Chondrocyte (in vitro differentiated cells): Measurements from ENCODE around the gene ZNF358. TPM values are rescaled to one million over a fixed set of nuclear protein-coding genes. Genes with fewer than 3 reads are reported as not detected.

ENCODE experiments used
- DNase-seq: peaks from one replicate; pipeline ENCODE4 v3.0.0; 2021; ENCODE audit warnings: mixed read lengths, low spot score
- H3K27ac Mint-ChIP-seq: one replicate; pipeline ENCODE4 v1.8.0; 2021; ENCODE audit warnings: mild to moderate bottlenecking, moderate library complexity, mixed read lengths; ENCODE audit not compliant: unreplicated experiment
- H3K27me3 Mint-ChIP-seq: 2 replicates; pipeline ENCODE4 v1.8.0; 2021; ENCODE audit warnings: low read depth, mixed read lengths
- H3K36me3 Mint-ChIP-seq: 2 replicates; pipeline ENCODE4 v1.8.0; 2021; ENCODE audit warnings: low read depth, mixed read lengths
- H3K4me1 Mint-ChIP-seq: 2 replicates; pipeline ENCODE4 v1.8.0; 2021; ENCODE audit warnings: low read depth, mild to moderate bottlenecking, mixed read lengths
- H3K4me3 Mint-ChIP-seq: one replicate; pipeline ENCODE4 v1.8.0; 2021; ENCODE audit warnings: mild to moderate bottlenecking, moderate library complexity, mixed read lengths; ENCODE audit not compliant: unreplicated experiment
- H3K9me3 Mint-ChIP-seq: 2 replicates; pipeline ENCODE4 v1.8.0; 2021; ENCODE audit warnings: low read depth, mixed read lengths
- total RNA-seq: library from RNA; stranded (reverse); gene quantifications from 3 replicates; pipeline ENCODE4 v1.2.1, GENCODE V29; 2021
- TF ChIP-seq, protein P1 (sequence below): fragments of 200-600 bp; sonication (generic); IDR thresholded peaks from 2 replicates; pipeline ENCODE4 v1.5.0; 2021; ENCODE audit warnings: antibody characterized with exemption, mild to moderate bottlenecking, moderate library complexity

Gene ZNF358
- total RNA-seq, 1 donor from 2014 or later: 78.9 TPM

DNA sequence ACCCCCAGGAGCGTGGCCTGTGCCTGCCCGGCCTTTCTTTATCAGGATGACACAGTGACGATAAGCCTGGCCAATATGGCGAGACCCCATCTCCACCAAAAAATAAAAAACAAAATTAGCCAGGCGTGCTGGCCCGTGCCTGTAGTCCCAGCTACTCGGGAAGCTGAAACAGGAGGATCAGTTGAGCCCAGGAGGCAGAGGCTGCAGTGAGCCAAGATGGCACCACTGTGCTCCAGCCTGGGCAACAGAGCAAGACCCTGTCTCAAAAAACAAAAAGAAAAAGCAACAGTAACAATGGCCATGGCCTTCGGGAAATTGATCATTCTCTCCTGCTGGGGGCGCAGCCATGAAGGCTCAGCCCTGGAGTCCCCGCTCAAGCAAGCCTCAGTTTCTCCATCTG lies 38.1 kb upstream of the ZNF358 start:
- Mint-ChIP-seq H3K36me3 (no peaks in the 10 kb centered on the region), H3K4me3 (no peak overlapping the region), H3K9me3 (no peaks in the 10 kb centered on the region), H3K4me1 (peaks cover 13% of the 10 kb centered on the region), H3K27me3 (no peaks in the 10 kb centered on the region), H3K27ac (no peak overlapping the region)
- DNase-seq: no peak
- TF ChIP-seq, protein P1, sequence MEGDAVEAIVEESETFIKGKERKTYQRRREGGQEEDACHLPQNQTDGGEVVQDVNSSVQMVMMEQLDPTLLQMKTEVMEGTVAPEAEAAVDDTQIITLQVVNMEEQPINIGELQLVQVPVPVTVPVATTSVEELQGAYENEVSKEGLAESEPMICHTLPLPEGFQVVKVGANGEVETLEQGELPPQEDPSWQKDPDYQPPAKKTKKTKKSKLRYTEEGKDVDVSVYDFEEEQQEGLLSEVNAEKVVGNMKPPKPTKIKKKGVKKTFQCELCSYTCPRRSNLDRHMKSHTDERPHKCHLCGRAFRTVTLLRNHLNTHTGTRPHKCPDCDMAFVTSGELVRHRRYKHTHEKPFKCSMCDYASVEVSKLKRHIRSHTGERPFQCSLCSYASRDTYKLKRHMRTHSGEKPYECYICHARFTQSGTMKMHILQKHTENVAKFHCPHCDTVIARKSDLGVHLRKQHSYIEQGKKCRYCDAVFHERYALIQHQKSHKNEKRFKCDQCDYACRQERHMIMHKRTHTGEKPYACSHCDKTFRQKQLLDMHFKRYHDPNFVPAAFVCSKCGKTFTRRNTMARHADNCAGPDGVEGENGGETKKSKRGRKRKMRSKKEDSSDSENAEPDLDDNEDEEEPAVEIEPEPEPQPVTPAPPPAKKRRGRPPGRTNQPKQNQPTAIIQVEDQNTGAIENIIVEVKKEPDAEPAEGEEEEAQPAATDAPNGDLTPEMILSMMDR: no peak

DNA sequence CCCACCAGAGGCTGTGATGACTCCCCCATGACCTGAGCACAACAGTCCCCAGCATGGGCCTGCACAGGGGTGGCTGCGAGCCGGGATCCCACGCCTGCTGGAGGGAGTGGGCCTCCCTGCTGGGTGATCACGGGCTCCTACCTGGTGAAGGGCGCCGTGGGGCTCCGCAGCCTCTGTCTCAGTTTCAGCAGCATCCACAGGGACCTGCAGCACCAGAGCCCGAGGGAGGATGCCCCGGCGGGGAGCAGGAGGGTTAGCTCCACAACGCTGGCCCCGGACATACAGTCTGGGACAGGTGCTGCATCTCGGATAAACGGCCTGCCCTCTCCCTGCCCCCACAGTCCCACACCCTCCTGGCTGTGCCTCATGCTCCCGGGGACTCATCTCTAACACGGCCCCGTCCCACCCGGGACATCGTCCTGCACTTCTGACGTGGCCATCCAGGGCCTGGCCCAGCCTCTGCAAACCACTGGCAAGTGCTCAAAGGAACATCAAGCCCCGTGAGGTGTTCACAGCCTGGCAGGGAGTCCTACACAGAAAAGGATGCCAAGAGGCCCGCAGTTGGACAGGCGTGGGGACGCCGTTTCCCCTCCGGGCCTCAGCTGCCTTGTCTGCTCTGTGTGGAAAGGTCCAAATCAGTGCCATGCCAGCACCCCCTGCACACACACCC lies 37.6 kb upstream of the ZNF358 start:
- no peak for DNase-seq
- H3K9me3 Mint-ChIP-seq: no peaks in the 10 kb centered on the region
- no peaks in the 10 kb centered on the region for H3K27me3 Mint-ChIP-seq
- TF ChIP-seq, protein P1: no peak
- H3K4me3 Mint-ChIP-seq: no peak overlapping the region
- H3K4me1 Mint-ChIP-seq: peaks cover 18% of the 10 kb centered on the region
- no peak overlapping the region for H3K27ac Mint-ChIP-seq
- H3K36me3 Mint-ChIP-seq: no peaks in the 10 kb centered on the region

DNA sequence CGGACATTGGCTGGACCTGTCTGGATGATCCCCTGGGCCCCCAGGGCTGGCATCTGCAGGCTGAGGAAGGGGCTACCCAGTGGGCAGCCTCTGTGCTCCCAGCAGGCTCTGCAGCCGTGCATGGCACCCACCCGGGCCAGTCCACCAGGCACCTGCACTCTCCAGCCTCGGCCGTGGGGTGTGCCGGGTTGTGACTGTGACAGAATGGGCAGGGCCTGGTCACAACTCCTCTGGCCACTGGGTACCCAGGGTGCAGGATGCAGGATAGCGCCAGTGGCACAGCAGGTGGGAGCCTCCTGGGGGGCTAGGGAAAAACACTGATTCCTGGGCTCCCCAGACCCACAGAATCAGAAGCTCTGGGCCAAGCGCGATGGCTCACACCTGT lies 37.1 kb upstream of the ZNF358 start:
- Mint-ChIP-seq H3K4me3 (no peak overlapping the region), H3K27me3 (no peaks in the 10 kb centered on the region), H3K9me3 (no peaks in the 10 kb centered on the region), H3K36me3 (no peaks in the 10 kb centered on the region), H3K27ac (no peak overlapping the region), H3K4me1 (peaks cover 19% of the 10 kb centered on the region)
- TF ChIP-seq, protein P1: no peak
- DNase-seq: no peak

DNA sequence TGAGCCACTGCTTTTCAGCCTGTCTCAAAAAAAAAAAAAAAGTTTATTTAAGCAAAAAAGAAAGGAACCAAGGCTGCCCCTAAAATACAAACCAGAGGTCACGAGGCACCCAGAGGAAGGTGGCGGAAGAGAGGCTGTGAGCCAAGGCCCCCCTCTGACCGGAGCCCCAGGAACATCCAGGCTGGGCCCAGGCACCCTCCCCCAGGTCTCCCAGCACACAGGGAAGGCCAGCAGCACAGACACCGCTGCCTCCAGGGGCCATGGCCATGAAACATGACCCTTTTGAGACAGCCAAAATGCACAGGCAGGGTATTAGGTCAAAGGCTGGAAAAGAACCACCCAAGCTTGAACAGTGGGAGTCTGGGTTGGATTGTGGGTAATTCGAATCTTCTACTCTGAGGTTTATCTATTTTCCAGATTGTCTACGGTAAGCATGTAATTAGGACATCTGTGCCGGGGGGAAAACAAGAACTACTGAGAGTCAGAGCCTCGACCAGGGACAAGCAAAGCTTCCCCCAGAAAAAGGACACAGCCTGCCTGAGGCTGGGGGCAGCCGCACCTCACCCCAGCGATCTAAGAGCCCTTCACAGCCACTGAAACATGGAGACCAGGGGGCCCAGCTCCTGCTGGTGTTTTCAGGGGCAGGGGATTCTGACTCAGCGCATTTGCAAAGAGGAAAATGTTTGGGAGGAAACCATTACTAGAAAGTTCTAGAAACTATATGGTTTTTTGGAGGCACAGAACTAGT lies 35.5 kb upstream of the ZNF358 start:
- H3K4me1 Mint-ChIP-seq: peaks cover 19% of the 10 kb centered on the region
- TF ChIP-seq, protein P1: no peak
- no peak for DNase-seq
- no peaks in the 10 kb centered on the region for H3K36me3 Mint-ChIP-seq
- H3K27ac Mint-ChIP-seq: no peak overlapping the region
- H3K9me3 Mint-ChIP-seq: no peaks in the 10 kb centered on the region
- no peak overlapping the region for H3K4me3 Mint-ChIP-seq
- no peaks in the 10 kb centered on the region for H3K27me3 Mint-ChIP-seq

DNA sequence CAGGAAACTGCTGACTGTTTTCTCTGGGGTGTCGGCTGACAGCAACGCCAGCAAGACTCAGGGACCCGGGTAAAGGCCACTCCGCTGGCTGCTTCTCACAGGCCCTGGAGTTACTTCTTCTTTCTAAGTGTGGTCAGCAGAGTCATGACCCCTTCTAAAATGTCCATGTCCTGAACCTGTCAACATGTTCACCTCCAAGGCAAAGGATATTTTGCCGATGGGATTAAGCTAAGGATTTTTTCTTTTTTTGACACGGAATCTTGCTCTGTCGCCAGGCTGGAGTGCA lies 35.0 kb upstream of the ZNF358 start:
- Mint-ChIP-seq H3K4me3 (no peak overlapping the region), H3K9me3 (no peaks in the 10 kb centered on the region), H3K27me3 (no peaks in the 10 kb centered on the region), H3K36me3 (no peaks in the 10 kb centered on the region), H3K4me1 (peaks cover 19% of the 10 kb centered on the region), H3K27ac (no peak overlapping the region)
- DNase-seq: no peak
- TF ChIP-seq, protein P1: no peak
